Stimulated activated CD8-positive, alpha-beta memory T cell treated with anti-CD3 and anti-CD28 coated beads, Interleukin-7, amount 100 ng/mL, for 24 hours (primary cell): Measurements from ENCODE around the gene NISCH.
"Not testable (repeated sequence)": the region's sequence is repeated elsewhere in the genome, so short reads cannot be mapped to it uniquely, and the experiment has no call there.

Experiments
- DNase-seq: peaks from one replicate; pipeline ENCODE4 v3.0.0-alpha.2; 2020; ENCODE audit warnings: low read depth

The NISCH gene

GRCh38 chr3:52515192-52515591, 59.8 kb downstream of the NISCH start:
- DNase-seq = no peak

GRCh38 chr3:52516509-52517195, 61.2 kb downstream of the NISCH start:
- no peak for DNase-seq

- DNase-seq = no peak
Measured at GRCh38 chr3:52517796-52518722, 62.7 kb downstream of the NISCH start.

GRCh38 chr3:52518723-52519444, 63.5 kb downstream of the NISCH start:
- no peak for DNase-seq

GRCh38 chr3:52519445-52520140, 64.2 kb downstream of the NISCH start:
- DNase-seq = no peak

GRCh38 chr3:52520141-52520667, 64.8 kb downstream of the NISCH start:
- DNase-seq = no peak

- no peak for DNase-seq
Measured at GRCh38 chr3:52520716-52521487, 65.5 kb downstream of the NISCH start.

GRCh38 chr3:52521488-52521824, 66.1 kb downstream of the NISCH start:
- DNase-seq = no peak

GRCh38 chr3:52521881-52522650, 66.7 kb downstream of the NISCH start:
- no peak for DNase-seq

- no peak for DNase-seq
Measured at GRCh38 chr3:52522651-52523251, 67.3 kb downstream of the NISCH start.

- DNase-seq = no peak
Measured at GRCh38 chr3:52523386-52524257, 68.2 kb downstream of the NISCH start.

GRCh38 chr3:52524258-52524751, 68.9 kb downstream of the NISCH start:
- DNase-seq = no peak

GRCh38 chr3:52524752-52525679, 69.6 kb downstream of the NISCH start:
- no peak for DNase-seq

- no peak for DNase-seq
Measured at GRCh38 chr3:52525680-52526561, 70.5 kb downstream of the NISCH start.

GRCh38 chr3:52526671-52527038, 71.3 kb downstream of the NISCH start:
- not testable (repeated sequence) for DNase-seq

GRCh38 chr3:52527039-52527731, 71.8 kb downstream of the NISCH start:
- DNase-seq = no peak
